Neuronal stem cell (in vitro differentiated cells): ENCODE measurements around the gene COL1A1.

Experiments
- DNase-seq: peaks from one replicate; pipeline ENCODE4 v3.0.0-alpha.2; 2013; ENCODE audit warnings: low spot score
- H2AFZ ChIP-seq: one replicate; pipeline ENCODE4 v1.6.1; 2013; ENCODE audit warnings: mild to moderate bottlenecking, low read length, inconsistent platforms
- H2AK5ac ChIP-seq: 2 replicates; pipeline ENCODE4 v1.6.1; 2013; ENCODE audit warnings: low read depth, mild to moderate bottlenecking, inconsistent platforms, low read length, moderate library complexity, mixed read lengths
- H2BK120ac ChIP-seq: 2 replicates; pipeline ENCODE4 v1.6.1; 2013; ENCODE audit warnings: low read depth, mild to moderate bottlenecking, inconsistent platforms, low read length, moderate library complexity, mixed read lengths
- H2BK12ac ChIP-seq: one replicate; pipeline ENCODE4 v1.6.1; 2013; ENCODE audit warnings: low read length, inconsistent platforms
- H2BK15ac ChIP-seq: 2 replicates; pipeline ENCODE4 v1.6.1; 2013; ENCODE audit warnings: mild to moderate bottlenecking, low read length, inconsistent platforms, mixed read lengths
- H2BK5ac ChIP-seq: one replicate; pipeline ENCODE4 v1.6.1; 2013; ENCODE audit warnings: inconsistent platforms, mild to moderate bottlenecking, low read length, moderate library complexity
- H3K14ac ChIP-seq: one replicate; pipeline ENCODE4 v1.6.1; 2013; ENCODE audit warnings: low read length, inconsistent platforms
- H3K18ac ChIP-seq: 2 replicates; pipeline ENCODE4 v1.6.1; 2013; ENCODE audit warnings: low read length, inconsistent platforms
- H3K23ac ChIP-seq: 2 replicates; pipeline ENCODE4 v1.6.1; 2013; ENCODE audit warnings: low read depth, mild to moderate bottlenecking, mixed read lengths, low read length, inconsistent platforms; ENCODE audit not compliant: poor library complexity
- H3K27ac ChIP-seq: replicated peaks from 3 replicates; pipeline ENCODE4 v1.5.1; 2013; ENCODE audit warnings: low read length, inconsistent platforms
- H3K27me3 ChIP-seq, 3 experiments: 2 replicates each; pipeline ENCODE4 v1.6.1; 2013; ENCODE audit warnings: low read length in 3 of 3, mild to moderate bottlenecking in 2 of 3, inconsistent platforms in 1 of 3, low read depth in 1 of 3, mixed read lengths in 1 of 3, moderate library complexity in 1 of 3; ENCODE audit not compliant: control insufficient read depth in 3 of 3, insufficient read depth in 3 of 3
- H3K36me3 ChIP-seq, 2 donors: replicated peaks in 1 of 2; 2 replicates each; pipeline ENCODE4 v1.6.1; 2013; ENCODE audit warnings: low read length in 2 of 2; ENCODE audit not compliant: control insufficient read depth in 2 of 2, insufficient read depth in 2 of 2
- H3K4ac ChIP-seq: 2 replicates; pipeline ENCODE4 v1.6.1; 2013; ENCODE audit warnings: inconsistent platforms, mild to moderate bottlenecking, low read length, moderate library complexity
- H3K4me1 ChIP-seq, 2 donors: 1 replicate in 1 of 2; 2 replicates in 1 of 2; pipeline ENCODE4 v1.6.1; 2013; ENCODE audit warnings: low read length in 2 of 2, low read depth in 1 of 2; ENCODE audit not compliant: control insufficient read depth in 2 of 2, insufficient read depth in 1 of 2
- H3K4me2 ChIP-seq: one replicate; pipeline ENCODE4 v1.6.1; 2013; ENCODE audit warnings: mild to moderate bottlenecking, low read length, inconsistent platforms; ENCODE audit not compliant: insufficient read depth, poor library complexity, severe bottlenecking
- H3K4me3 ChIP-seq, 2 donors: 2 replicates each; pipeline ENCODE4 v1.5.1; 2013; ENCODE audit warnings: low read length in 2 of 2, mild to moderate bottlenecking in 2 of 2, inconsistent platforms in 1 of 2, moderate library complexity in 1 of 2
- H3K79me1 ChIP-seq: one replicate; pipeline ENCODE4 v1.6.1; 2013; ENCODE audit warnings: low read depth, mild to moderate bottlenecking, inconsistent platforms, low read length, moderate library complexity
- H3K9ac ChIP-seq: one replicate; pipeline ENCODE4 v1.6.1; 2013; ENCODE audit warnings: mild to moderate bottlenecking, low read depth, low read length, inconsistent platforms; ENCODE audit not compliant: poor library complexity
- H3K9me3 ChIP-seq, 2 donors: replicated peaks in 1 of 2; 2 replicates each; pipeline versions ENCODE3 to v1.6.1; 2013; ENCODE audit warnings: low read length in 2 of 2, mild to moderate bottlenecking in 2 of 2, inconsistent platforms in 1 of 2, low read depth in 1 of 2, mixed read lengths in 1 of 2, moderate library complexity in 1 of 2; ENCODE audit not compliant: control insufficient read depth in 2 of 2, insufficient read depth in 1 of 2
- H4K8ac ChIP-seq: one replicate; pipeline ENCODE4 v1.6.1; 2013; ENCODE audit warnings: low read depth, mild to moderate bottlenecking, inconsistent platforms, low read length, moderate library complexity
- H4K91ac ChIP-seq: one replicate; pipeline ENCODE4 v1.6.1; 2013; ENCODE audit warnings: low read length, low read depth, mild to moderate bottlenecking, inconsistent platforms; ENCODE audit not compliant: poor library complexity
- WGBS, 2 donors: extraction: QIAGEN DNeasy Blood & Tissue Kit; methylation state at CpG; one replicate each; pipeline ENCODE4 v1.1.7; 2013; ENCODE audit warnings: missing lambda C conversion rate in 2 of 2, mixed read lengths in 1 of 2; ENCODE audit not compliant: insufficient read length in 2 of 2, insufficient replicate concordance in 1 of 2; ENCODE audit errors: extremely low coverage in 2 of 2; 5-methylcytosine and 5-hydroxymethylcytosine counted together

The COL1A1 gene

GRCh38 chr17:50154604-50155003 is 46.8 kb downstream of the COL1A1 start:
- Histone ChIP-seq H3K36me3 (no peaks in the 10 kb centered on the region), H3K4ac (no peak overlapping the region), H2BK5ac (no peak overlapping the region), H3K4me1 (peaks cover 5% of the 10 kb centered on the region in 2 donors), H2BK12ac (no peak overlapping the region), H3K14ac (no peak overlapping the region), H3K27ac (no peak overlapping the region), H2AFZ (peak overlapping the region; percentile 74), H3K18ac (no peak overlapping the region), H3K9me3 (no peaks in the 10 kb centered on the region), H3K4me2 (no peak overlapping the region), H2AK5ac (no peak overlapping the region), H2BK15ac (no peak overlapping the region), H2BK120ac (no peak overlapping the region), H3K23ac (no peak overlapping the region), H3K79me1 (peaks cover 6% of the 10 kb centered on the region), H3K4me3 (no peak overlapping the region), H4K91ac (no peak overlapping the region), H4K8ac (no peak overlapping the region), H3K9ac (no peak overlapping the region), H3K27me3 (no peaks in the 10 kb centered on the region)
- WGBS, 2 donors: no CpG with 5 or more reads among the region's 1 CpG
- no peak for DNase-seq

- Histone ChIP-seq H3K79me1 (peaks cover 11% of the 10 kb centered on the region), H2BK5ac (no peak overlapping the region), H2BK120ac (no peak overlapping the region), H3K18ac (no peak overlapping the region), H3K4me1 (peaks cover 5 to 7% of the 10 kb centered on the region in 2 donors), H4K8ac (no peak overlapping the region), H4K91ac (no peak overlapping the region), H3K23ac (no peak overlapping the region), H3K4me3 (no peak overlapping the region), H3K4me2 (no peak overlapping the region), H2AK5ac (peak overlapping the region; percentile 44), H3K36me3 (no peaks in the 10 kb centered on the region), H2BK12ac (no peak overlapping the region), H3K27me3 (no peaks in the 10 kb centered on the region), H3K9ac (no peak overlapping the region), H2BK15ac (peak overlapping the region; percentile 75), H3K4ac (no peak overlapping the region), H3K27ac (no peak overlapping the region), H3K14ac (no peak overlapping the region), H2AFZ (no peak overlapping the region), H3K9me3 (no peaks in the 10 kb centered on the region)
- DNase-seq: no peak
- no CpG with 5 or more reads among the region's 16 CpGs for WGBS, 2 donors
These were observed 47.5 kb downstream of the COL1A1 start for GRCh38 chr17:50153650-50154575.

- WGBS, 2 donors: no CpG with 5 or more reads among the region's 7 CpGs
- no peak overlapping the region for H3K27ac ChIP-seq
These were observed 48.7 kb downstream of the COL1A1 start for GRCh38 chr17:50152736-50153135.

GRCh38 chr17:50151937-50152547 is 49.4 kb downstream of the COL1A1 start:
- Histone ChIP-seq H2BK15ac (no peak overlapping the region), H3K23ac (no peak overlapping the region), H3K79me1 (peaks cover 13% of the 10 kb centered on the region), H3K27ac (peak overlapping the region; percentile 87), H3K9ac (peak overlapping the region; percentile 24), H2BK5ac (peak overlapping the region; percentile 57), H3K18ac (peak overlapping the region; percentile 94), H2BK120ac (no peak overlapping the region), H3K14ac (no peak overlapping the region), H3K9me3 (no peaks in the 10 kb centered on the region), H3K4ac (no peak overlapping the region), H4K91ac (no peak overlapping the region), H2AK5ac (peak overlapping the region; percentile 59), H2BK12ac (no peak overlapping the region), H4K8ac (no peak overlapping the region), H3K4me3 (peak overlapping the region; percentile 70 to 73), H3K36me3 (peaks cover 0 to 2% of the 10 kb centered on the region in 2 donors), H3K4me2 (peak overlapping the region; percentile 82), H3K4me1 (peaks cover 17 to 19% of the 10 kb centered on the region in 2 donors), H3K27me3 (no peaks in the 10 kb centered on the region), H2AFZ (peak overlapping the region; percentile 76)
- DNase-seq: peak; percentile 77
- no CpG with 5 or more reads among the region's 12 CpGs for WGBS, 2 donors

More at GRCh38 chr17:50152736-50153135, 48.7 kb downstream of the COL1A1 start:
- peak overlapping the region in 1 of 2 donors; percentile 73 for H3K4me3 ChIP-seq
- H3K14ac ChIP-seq: no peak overlapping the region
- H4K91ac ChIP-seq: peak overlapping the region; percentile 85
- peak overlapping the region; percentile 49 for H2BK5ac ChIP-seq
- no peaks in the 10 kb centered on the region for H3K27me3 ChIP-seq
- peaks cover 13% of the 10 kb centered on the region for H3K79me1 ChIP-seq
- no peak for DNase-seq
- peak overlapping the region; percentile 59 for H2AK5ac ChIP-seq
- H3K4me2 ChIP-seq: no peak overlapping the region
- H2BK15ac ChIP-seq: peak overlapping the region; percentile 35
- peak overlapping the region; percentile 80 for H3K18ac ChIP-seq
- H4K8ac ChIP-seq: no peak overlapping the region
- no peaks in the 10 kb centered on the region for H3K36me3 ChIP-seq
- H2BK12ac ChIP-seq: no peak overlapping the region
- no peak overlapping the region for H3K23ac ChIP-seq
- H2BK120ac ChIP-seq: peak overlapping the region; percentile 14
- no peaks in the 10 kb centered on the region for H3K9me3 ChIP-seq
- H3K4ac ChIP-seq: no peak overlapping the region
- H3K4me1 ChIP-seq: peaks cover 12 to 15% of the 10 kb centered on the region in 2 donors
- no peak overlapping the region for H3K9ac ChIP-seq
- H2AFZ ChIP-seq: no peak overlapping the region
